Activated CD4-positive, alpha-beta T cell treated with anti-CD3 and anti-CD28 coated beads, Interleukin-2, amount 10 ng/mL, durations not matched to agents 7 days and 5 days (primary cell): ENCODE measurements around the gene RBM43. TPM values are rescaled to one million over a fixed set of nuclear protein-coding genes. Genes with fewer than 3 reads are reported as not detected.
"Not testable (repeated sequence)": the region's sequence is repeated elsewhere in the genome, so short reads cannot be mapped to it uniquely, and the experiment has no call there.

Experiments used
- CTCF ChIA-PET: fragments of 350-600 bp; sonication (Branson Sonifier 250); formaldehyde crosslinking; loops from one replicate; lab custom pipeline; 2021; ENCODE audit warnings: antibody characterized with exemption; lab: Charles Lee
- POLR2A ChIA-PET: fragments of 350-600 bp; sonication (Branson Sonifier 250); formaldehyde crosslinking; loops from one replicate; lab custom pipeline; 2021; ENCODE audit warnings: antibody characterized with exemption; lab: Charles Lee
- DNase-seq: peaks from one replicate; pipeline ENCODE4 v3.0.0-alpha.2; 2020
- H3K27ac Mint-ChIP-seq: one replicate; pipeline ENCODE4 v1.8.0; 2021; ENCODE audit warnings: mild to moderate bottlenecking, moderate library complexity, mixed read lengths
- H3K27me3 Mint-ChIP-seq: one replicate; pipeline ENCODE4 v1.8.0; 2021; ENCODE audit warnings: mixed read lengths
- H3K36me3 Mint-ChIP-seq: one replicate; pipeline ENCODE4 v1.8.0; 2021; ENCODE audit warnings: low read depth, mixed read lengths
- H3K4me1 Mint-ChIP-seq: one replicate; pipeline ENCODE4 v1.8.0; 2021; ENCODE audit warnings: mixed read lengths
- H3K4me3 Mint-ChIP-seq: one replicate; pipeline ENCODE4 v1.8.0; 2021; ENCODE audit warnings: mild to moderate bottlenecking, moderate library complexity, mixed read lengths
- H3K9me3 Mint-ChIP-seq: one replicate; pipeline ENCODE4 v1.8.0; 2021; ENCODE audit warnings: mixed read lengths
- total RNA-seq, 2 experiments: library from RNA; stranded (reverse); gene quantifications; one replicate each; pipeline ENCODE4 v1.2.3, GENCODE V29; 2021

Gene RBM43
- total RNA-seq, 2 experiments from 2014 or later: 6.9 to 8.2 TPM

DNA sequence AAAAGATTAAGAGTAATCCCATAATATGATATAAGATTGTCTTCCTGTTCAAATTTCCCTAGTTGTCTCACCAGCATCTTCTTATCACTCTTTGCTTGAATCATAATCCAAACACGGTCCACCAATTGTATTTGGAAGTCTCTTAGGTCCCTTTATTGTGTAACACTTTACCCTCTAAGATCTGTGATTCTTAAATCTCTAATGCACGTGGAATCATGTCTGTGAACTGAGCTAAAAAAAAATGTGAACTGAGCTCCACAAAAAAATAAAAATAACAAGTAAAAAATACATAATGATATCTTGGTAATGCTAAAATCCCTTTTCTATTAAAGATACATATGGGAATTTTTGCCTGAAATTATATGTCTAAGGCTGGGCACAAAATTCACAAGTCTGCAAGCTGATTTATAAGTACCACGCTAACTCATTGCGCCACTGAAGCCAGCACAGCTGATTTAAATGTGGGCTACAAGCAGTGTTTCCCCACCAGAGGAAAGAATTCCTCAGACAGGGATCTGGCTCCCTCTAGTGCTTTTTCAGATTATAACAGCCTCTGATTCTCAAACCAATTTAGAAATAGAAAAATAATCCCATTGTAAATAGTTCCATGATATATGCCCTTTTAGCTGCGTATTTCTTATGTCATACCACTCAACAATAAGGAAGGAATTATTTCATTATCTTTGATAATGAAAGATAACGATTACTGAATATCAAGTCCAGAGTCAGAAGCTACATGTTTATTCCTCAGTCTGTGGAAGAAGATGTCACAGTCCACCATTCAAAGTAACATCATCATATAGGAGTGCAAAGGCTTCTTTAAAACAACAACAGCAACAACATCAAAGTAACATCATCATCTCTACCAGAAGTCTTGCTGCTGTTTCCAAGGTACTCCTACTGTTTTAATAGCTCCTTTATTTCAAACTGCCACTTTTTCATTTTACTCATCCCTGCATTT lies 22.9 kb downstream of the RBM43 start:
- Mint-ChIP-seq H3K27ac (no peak overlapping the region), H3K27me3 (peaks cover 9% of the 10 kb centered on the region), H3K4me3 (no peak overlapping the region), H3K36me3 (no peaks in the 10 kb centered on the region), H3K9me3 (no peaks in the 10 kb centered on the region), H3K4me1 (peaks cover 2% of the 10 kb centered on the region)
- peak; percentile 47 for DNase-seq
- ChIA-PET CTCF (interaction anchor here (1.0 to 1.6 kb wide), 6 partner anchors 9 to 1640 kb away, joined by 3 to 5 read pairs (median 4); no protein-coding TSS in a partner anchor), POLR2A (no interaction called here)

DNA sequence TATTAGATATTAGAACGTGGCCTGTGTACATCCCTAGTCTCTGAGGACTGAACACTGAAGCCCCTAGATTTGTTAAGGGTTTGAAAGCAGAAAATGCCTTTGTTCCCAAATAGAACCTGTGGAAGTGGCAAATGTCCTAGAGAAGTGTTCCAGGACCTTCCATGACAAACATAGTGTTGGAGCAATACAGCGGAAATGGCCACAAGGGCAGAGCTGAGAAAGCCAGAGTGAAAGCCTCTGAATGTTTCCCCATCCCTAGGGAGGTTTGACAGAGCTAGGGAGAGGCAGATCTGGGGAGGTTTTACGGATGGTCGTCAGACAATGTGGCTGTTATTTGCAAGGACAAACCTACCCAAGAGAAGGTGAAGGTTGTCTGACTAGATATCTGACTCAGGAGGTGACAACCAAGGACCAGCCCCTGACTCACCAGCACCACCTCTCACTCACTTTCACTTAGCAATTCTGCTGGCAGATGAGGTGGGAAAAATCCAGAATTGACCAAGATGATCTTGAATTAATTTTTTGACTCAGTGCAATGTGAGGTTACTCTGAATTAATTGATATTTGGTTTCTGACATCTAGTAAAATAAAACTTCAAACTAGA lies 24.1 kb downstream of the RBM43 start:
- H3K27me3 Mint-ChIP-seq: peaks cover 13% of the 10 kb centered on the region
- no peaks in the 10 kb centered on the region for H3K36me3 Mint-ChIP-seq
- no peak overlapping the region for H3K4me3 Mint-ChIP-seq
- H3K4me1 Mint-ChIP-seq: peaks cover 2% of the 10 kb centered on the region
- H3K9me3 Mint-ChIP-seq: no peaks in the 10 kb centered on the region
- ChIA-PET POLR2A (no interaction called here), CTCF (no interaction called here)
- no peak for DNase-seq
- no peak overlapping the region for H3K27ac Mint-ChIP-seq

DNA sequence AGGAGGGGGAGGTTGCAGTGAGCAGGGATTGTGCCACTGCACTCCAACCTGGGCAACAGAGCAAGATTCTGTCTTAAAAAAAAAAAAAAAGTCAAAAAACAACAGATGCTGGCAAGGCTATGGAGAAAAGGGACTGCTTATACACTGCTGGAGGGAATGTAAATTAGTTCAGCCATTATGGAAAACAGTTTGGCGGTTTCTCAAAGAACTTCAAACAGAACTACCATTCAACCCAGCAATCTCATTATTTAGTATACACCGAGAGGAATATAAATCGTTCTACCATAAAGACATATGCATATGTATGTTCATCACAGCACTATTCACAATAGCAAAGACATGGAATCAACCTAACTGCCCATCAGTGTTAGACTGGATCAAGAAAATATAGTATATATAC lies 27.9 kb downstream of the RBM43 start:
- H3K4me3 Mint-ChIP-seq, POLR2A ChIA-PET, DNase-seq, H3K36me3 Mint-ChIP-seq, CTCF ChIA-PET, H3K4me1 Mint-ChIP-seq, H3K27ac Mint-ChIP-seq, H3K9me3 Mint-ChIP-seq: not testable (repeated sequence)
- H3K27me3 Mint-ChIP-seq: peaks cover 29% of the 10 kb centered on the region

DNA sequence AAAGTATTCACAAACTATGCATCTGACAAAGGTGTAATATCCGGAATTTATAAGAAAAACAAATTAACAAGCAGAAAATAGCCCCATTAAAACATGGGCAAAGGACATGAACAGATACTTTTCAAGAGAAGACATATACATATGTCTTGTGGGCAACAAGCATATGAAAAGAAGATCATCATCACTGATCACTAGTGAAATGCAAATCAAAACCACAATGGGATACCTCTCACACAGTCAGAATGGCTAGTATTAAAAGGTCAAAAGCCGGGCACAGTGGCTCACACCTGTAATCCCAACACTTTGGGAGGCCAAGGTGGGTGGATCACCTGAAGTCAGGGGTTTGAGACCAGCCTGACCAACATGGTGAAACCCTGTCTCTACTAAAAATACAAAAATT lies 28.4 kb downstream of the RBM43 start:
- H3K4me1 Mint-ChIP-seq, H3K27ac Mint-ChIP-seq, H3K36me3 Mint-ChIP-seq, POLR2A ChIA-PET, CTCF ChIA-PET, H3K9me3 Mint-ChIP-seq, H3K4me3 Mint-ChIP-seq, DNase-seq: not testable (repeated sequence)
- H3K27me3 Mint-ChIP-seq: peaks cover 30% of the 10 kb centered on the region

DNA sequence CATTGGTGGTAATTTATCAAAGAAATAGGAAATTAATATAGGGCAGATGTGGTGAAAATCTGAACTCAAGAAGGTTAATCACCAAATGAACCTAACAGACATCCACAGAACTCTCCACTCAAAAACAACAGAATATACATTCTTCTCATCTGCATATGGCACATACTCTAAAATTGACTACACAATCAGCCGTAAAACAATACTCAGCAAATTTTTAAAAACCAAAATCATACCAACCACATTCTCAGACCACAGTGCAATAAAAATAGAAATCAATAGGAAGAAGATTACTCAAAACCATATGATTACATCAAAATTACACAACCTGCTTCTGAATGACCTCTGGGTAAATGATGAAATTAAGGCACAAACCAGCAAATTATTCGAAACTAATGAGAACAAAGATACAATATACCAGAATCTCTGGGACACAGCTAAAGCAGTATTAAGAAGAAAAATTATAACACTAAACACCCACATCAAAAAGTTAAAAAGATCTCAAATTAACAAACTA lies 31.0 kb downstream of the RBM43 start:
- DNase-seq: no peak
- no peaks in the 10 kb centered on the region for H3K9me3 Mint-ChIP-seq
- no peak overlapping the region for H3K27ac Mint-ChIP-seq
- no peak overlapping the region for H3K4me3 Mint-ChIP-seq
- H3K27me3 Mint-ChIP-seq: peaks cover 30% of the 10 kb centered on the region
- CTCF ChIA-PET: interaction anchor here (1.0 to 1.5 kb wide), 2 partner anchors 9 to 13 kb away, joined by 3 read pairs; no protein-coding TSS in a partner anchor
- no peaks in the 10 kb centered on the region for H3K4me1 Mint-ChIP-seq
- POLR2A ChIA-PET: no interaction called here
- H3K36me3 Mint-ChIP-seq: no peaks in the 10 kb centered on the region

DNA sequence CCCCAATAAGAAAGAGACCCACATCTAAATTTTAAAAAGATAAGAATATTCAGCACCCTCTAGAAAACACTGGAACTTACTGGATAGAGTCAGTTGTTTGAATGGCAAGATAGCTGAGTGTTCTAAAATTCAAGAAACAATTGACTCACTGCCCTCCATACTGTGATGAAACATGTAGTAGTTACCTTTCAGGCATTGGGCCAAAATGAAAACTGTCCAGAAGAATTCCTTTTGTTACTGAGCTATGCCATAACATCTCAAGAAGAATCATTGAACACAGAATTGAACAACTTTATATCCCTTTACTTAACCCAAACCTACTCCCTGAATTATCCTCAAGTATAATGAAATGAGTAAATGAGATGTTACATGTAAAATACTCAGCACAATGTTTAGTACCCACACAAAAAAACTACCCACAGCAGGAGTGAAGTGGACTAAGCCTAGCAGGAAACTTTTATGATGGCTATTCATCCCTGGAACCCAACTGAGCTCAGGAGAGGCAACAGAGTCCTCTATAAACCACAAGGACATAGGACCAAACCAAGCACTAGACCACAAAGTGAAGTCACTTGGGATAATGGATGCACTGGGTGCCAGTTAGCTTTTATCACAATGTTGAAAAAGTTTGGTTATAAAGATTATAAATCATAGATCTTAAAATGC lies 32.7 kb downstream of the RBM43 start:
- Mint-ChIP-seq H3K36me3 (no peaks in the 10 kb centered on the region), H3K27me3 (peaks cover 24% of the 10 kb centered on the region)

DNA sequence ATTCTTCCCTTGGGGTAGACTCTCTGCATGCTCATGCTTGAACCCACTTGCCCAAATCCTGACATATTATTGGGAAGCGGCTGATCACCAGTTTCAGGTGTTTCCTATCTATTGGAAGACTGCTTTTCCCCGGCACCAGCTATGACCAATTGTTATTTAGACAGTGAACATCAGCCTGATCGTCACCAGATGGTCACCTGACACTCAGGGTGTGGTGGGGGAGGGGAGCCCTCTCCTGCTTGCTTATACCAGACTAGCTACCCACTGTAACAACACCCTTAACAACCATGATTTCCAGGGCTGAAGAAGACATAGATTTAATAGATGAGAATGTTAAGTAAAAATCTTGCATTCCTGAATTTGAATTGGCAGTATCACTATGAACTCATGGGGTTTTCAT lies 44.3 kb downstream of the RBM43 start:
- no peak overlapping the region for H3K27ac Mint-ChIP-seq
- no peaks in the 10 kb centered on the region for H3K36me3 Mint-ChIP-seq
- peaks cover 1% of the 10 kb centered on the region for H3K27me3 Mint-ChIP-seq
- H3K4me3 Mint-ChIP-seq: no peak overlapping the region
- H3K4me1 Mint-ChIP-seq: no peaks in the 10 kb centered on the region
- DNase-seq: no peak
- ChIA-PET POLR2A (no interaction called here), CTCF (interaction anchor here (1.1 kb wide), 1 partner anchor 13 kb away, joined by 3 read pairs; no protein-coding TSS in a partner anchor)
- no peaks in the 10 kb centered on the region for H3K9me3 Mint-ChIP-seq

More for the DNA sequence above, 32.7 kb downstream of the RBM43 start:
- Mint-ChIP-seq H3K4me1 (no peaks in the 10 kb centered on the region), H3K27ac (no peak overlapping the region), H3K9me3 (no peaks in the 10 kb centered on the region), H3K4me3 (no peak overlapping the region)
- ChIA-PET CTCF (interaction anchor here (0.6 kb wide), 2 partner anchors 819 to 1341 kb away, joined by 4 read pairs; no protein-coding TSS in a partner anchor), POLR2A (no interaction called here)
- no peak for DNase-seq

DNA sequence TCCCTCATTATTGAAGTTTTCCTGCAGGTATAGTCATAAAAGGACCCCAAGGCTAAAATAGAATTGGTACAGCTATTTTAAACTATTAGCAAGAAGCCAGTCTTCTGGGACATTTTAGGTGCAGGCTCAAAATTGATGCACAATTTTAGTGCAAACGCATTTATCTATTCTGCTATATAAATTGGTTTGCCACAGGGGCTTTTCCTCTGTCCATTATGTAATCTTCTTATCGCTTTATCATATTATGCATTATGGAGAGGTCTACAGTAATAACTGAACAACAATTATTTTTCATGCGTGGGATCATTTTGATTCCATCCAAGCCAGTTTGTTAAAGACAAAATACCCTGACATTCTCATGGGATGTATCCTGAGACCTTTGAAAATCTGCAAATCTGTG lies 54.6 kb downstream of the RBM43 start:
- DNase-seq: no peak
- Mint-ChIP-seq H3K27me3 (peaks cover 5% of the 10 kb centered on the region), H3K4me3 (no peak overlapping the region), H3K36me3 (no peaks in the 10 kb centered on the region), H3K27ac (no peak overlapping the region), H3K9me3 (no peaks in the 10 kb centered on the region), H3K4me1 (no peaks in the 10 kb centered on the region)
- ChIA-PET POLR2A (no interaction called here), CTCF (no interaction called here)

DNA sequence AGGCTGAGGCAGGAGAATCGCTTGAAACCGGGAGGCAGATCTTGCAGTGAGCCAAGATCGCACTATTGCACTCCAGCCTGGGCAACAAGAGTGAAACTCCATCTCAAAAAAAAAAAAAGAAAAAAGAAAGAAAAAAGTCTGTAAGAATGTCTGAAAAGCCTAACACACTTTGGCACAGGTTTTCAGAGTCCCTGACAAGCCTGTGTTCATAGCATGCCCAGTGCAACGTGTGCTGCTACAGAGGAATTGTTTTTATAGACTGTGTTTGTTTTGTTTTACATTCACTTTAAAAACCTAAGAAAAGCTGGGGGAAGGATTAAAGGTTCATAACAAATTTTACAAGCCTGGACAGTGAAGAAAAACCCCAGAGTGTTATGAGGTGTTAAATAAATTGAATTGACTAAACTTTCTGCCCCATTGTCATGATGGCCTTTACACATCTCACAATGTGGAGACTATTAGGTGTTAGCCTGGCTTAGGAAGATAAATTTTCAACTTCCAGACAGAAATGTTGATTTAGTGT lies 55.2 kb downstream of the RBM43 start:
- Mint-ChIP-seq H3K9me3 (no peaks in the 10 kb centered on the region), H3K4me1 (no peaks in the 10 kb centered on the region), H3K4me3 (no peak overlapping the region), H3K27ac (no peak overlapping the region), H3K36me3 (no peaks in the 10 kb centered on the region), H3K27me3 (peaks cover 9% of the 10 kb centered on the region)
- DNase-seq: no peak
- CTCF ChIA-PET: no interaction called here
- POLR2A ChIA-PET: no interaction called here

DNA sequence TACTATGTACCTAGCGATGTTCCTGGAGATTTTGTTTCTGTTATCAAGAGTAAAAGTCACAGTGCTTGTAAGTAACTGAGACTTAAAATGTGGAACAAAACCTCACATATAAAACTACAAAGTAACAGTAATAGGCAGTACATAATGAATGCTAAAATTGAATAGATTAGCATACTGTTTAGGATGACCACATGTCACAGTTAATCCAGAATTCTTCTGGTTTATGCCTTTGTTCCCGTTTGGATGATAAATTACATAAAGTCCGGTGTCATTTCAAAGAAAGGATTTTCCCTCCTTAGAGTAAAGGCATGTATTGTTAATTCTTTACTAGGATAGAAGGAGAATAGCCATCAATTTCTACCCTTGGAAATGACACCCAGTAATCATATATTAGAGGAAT lies 56.1 kb downstream of the RBM43 start:
- Mint-ChIP-seq H3K36me3 (no peaks in the 10 kb centered on the region), H3K4me3 (no peak overlapping the region), H3K4me1 (no peaks in the 10 kb centered on the region), H3K27ac (no peak overlapping the region), H3K9me3 (no peaks in the 10 kb centered on the region), H3K27me3 (peaks cover 9% of the 10 kb centered on the region)
- no peak for DNase-seq
- POLR2A ChIA-PET: no interaction called here
- CTCF ChIA-PET: no interaction called here

DNA sequence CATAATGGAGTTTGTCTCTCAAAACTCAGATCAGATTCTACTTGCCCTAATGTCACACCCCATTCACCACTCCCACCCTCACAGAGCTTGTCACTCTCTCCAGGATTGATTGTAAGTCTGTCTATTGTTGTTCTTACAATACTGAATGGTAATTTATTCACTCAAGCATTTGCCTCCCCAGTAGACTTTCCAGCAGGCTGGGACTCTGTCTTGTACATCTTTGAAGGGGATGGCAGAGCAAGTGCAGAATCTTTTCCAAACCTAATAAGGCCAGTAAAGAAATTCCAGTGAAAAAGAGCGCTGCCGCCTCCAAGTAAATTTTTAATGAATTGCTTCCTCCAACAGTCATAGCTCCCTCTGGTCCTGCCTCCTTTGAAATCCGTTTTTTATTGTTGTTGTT lies 56.9 kb downstream of the RBM43 start:
- Mint-ChIP-seq H3K27ac (no peak overlapping the region), H3K4me1 (no peaks in the 10 kb centered on the region), H3K9me3 (no peaks in the 10 kb centered on the region), H3K36me3 (no peaks in the 10 kb centered on the region), H3K4me3 (no peak overlapping the region), H3K27me3 (peaks cover 9% of the 10 kb centered on the region)
- no peak for DNase-seq
- ChIA-PET CTCF (no interaction called here), POLR2A (no interaction called here)

DNA sequence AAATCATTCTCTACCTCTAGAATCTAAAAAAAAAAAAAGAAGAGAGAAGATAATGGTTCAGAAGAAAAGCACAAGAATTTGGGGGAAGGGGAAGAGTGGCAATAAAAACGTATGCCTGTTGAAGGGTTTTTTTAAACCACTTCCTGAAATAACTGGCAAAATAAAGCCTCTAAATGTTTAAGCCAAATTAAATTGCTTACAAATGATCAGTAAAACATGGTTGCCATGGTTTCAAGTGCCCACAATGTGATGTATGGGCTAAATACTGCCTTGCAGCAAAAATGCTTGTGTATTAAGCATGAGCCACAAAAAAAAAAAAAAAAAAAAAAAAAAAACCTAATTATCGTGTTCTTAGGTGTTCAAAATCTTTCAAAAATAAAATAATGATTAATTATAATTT lies 60.8 kb downstream of the RBM43 start:
- no peak overlapping the region for H3K4me3 Mint-ChIP-seq
- peaks cover 15% of the 10 kb centered on the region for H3K27me3 Mint-ChIP-seq
- POLR2A ChIA-PET: no interaction called here
- CTCF ChIA-PET: interaction anchor here (0.6 kb wide), 1 partner anchor 66 kb away, joined by 3 read pairs; no protein-coding TSS in a partner anchor
- no peaks in the 10 kb centered on the region for H3K9me3 Mint-ChIP-seq
- DNase-seq: no peak
- H3K36me3 Mint-ChIP-seq: no peaks in the 10 kb centered on the region
- no peaks in the 10 kb centered on the region for H3K4me1 Mint-ChIP-seq
- H3K27ac Mint-ChIP-seq: no peak overlapping the region
